ENCODE measurements around the gene GJD3.

The GJD3 gene

GRCh38 chr17:40366861-40367518 lies 2.5 kb upstream of the GJD3 start:
- DNase-seq, result no peak

DNA sequence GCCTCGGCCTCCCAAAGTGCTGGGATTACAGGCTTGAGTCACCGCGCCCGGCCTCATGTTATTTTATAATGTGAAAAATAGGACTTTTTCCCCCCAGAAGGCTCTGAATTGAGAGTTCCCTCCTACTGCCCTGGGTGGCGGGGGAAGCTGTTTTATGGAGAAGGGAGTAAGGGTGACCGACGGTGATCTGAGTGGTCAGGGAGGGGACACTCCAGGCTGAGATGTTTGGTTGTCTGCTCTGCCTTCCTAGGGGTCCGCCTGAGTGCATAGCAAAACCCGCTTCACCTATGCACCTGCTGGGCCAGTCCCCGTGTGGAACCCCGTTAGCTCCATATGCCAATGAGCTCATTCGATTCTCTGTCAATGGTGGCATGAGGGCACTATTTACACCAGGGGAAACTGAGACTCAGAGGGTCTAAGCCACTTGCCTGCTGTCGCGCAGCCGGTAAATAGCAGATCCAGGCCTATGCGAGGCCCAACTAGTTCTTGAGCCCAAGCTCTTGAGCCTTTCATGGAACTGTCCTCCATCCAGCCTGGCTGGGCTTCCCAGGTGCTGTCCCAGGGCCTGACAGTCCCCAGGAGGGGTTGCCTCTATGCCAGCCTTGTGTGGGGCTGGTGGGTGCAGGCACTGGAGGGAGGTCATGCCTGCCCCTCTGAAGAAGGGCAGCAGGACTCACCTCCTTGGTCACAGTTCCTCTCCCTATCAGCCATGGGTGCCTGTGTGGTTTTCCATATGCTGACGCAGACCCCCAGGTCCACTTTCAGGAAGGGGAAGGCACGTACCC lies 1.7 kb upstream of the GJD3 start:
- DNase-seq, result no peak

- DNase-seq, result no peak
Measured at GRCh38 chr17:40364906-40365305, 369 bp upstream of the GJD3 start.

DNA sequence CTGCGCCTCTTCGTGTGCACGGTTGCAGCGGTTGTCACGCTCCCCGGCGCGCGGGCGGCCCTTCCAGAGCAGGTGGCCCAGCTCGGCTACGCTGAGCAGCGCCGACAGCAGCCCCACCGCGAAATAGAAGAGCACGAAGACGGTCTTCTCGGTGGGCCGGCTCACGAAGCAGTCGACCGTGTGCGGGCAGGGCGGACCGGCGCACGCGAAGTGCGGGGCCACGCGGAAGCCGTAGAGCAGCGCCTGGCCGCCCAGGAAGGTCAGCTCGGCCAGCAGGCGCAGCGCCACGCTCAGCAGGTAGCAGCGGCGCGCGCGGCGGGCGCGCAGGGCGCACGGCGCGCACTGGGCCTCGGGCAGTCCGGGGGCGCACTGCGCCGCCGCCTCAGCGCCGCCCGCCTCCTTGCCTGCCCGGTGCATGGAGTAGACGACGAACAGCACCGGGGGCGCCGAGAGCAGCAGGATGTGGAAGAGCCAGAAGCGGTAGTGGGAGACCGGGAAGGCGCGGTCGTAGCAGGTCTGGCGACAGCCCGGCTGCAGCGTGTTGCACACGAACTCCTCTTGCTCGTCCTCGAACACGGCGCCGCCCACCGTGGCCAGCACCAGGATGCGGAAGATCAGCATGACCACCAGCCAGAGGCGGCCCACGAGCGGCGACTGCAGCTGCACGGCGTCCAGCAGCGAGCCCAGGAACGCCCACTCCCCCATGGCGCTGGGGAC lies 1.3 kb downstream of the GJD3 start:
- DNase-seq, result no peak

- peak; percentile 32 for DNase-seq
Measured at GRCh38 chr17:40362696-40363110, 1.8 kb downstream of the GJD3 start.

- no peak for DNase-seq
Measured at GRCh38 chr17:40361925-40362695, 2.4 kb downstream of the GJD3 start.

DNA sequence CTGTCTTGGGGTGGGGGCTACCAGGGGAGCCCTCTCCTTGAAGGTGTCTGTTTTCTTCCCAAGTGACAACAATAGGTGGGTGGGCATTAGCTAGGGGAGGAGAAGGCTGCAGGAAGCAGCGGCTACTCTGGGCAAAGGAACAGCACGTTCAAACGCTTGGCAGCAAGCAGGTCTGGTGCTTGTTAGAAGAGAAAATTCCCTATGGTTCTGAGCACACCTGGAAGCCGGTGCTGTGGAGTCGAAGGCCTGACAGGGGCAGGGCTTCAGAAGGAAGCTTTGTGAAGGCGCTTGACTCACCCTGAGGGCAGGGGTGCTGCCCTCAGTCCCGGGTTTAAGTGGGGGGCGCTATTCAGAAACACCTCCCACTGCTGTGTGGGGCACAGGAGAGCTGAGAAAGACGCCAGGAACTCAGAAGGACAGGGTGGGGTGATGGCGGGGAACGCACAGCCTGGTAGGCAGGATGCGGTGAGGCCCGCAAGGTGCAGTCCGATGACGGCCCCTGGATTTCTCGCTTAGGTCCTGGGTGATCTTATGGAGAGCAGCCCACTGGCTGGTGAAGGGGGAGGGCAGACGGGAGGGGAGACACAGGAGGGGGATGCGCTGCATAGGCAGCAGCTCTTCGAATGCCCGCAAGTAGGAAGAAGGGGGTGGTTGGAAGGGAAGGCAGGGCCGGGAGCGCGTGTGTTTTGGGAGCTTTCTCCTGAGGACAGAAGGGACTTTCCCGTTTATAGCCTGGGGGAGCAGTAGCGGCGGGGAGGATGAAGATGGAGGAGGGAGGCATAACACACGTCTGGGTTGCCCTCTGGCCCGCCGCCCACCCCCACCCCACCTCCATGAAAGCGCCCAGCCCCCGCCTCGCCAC lies 3.2 kb downstream of the GJD3 start:
- no peak for DNase-seq

DNA sequence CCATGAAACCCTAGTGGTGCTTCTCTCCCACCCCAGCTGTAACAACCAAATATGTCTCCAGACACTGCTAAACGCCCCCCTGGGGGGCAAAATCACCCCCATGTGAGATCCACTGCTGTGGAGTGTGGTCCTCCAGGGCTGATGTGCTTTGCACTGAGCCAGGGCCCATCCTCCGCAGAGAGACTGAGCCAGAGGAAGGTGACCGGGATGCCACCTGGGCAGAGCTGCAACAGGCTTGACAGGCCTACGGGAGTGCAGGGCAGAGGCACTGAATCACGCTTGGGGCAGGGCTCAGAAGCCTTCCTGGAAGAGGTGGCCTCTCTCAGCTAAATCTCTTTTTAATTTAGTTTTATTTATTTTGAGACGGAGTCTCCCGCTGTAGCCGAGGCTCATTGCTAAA lies 4.4 kb downstream of the GJD3 start:
- no peak for DNase-seq

GRCh38 chr17:40358323-40359038 lies 6.1 kb downstream of the GJD3 start:
- peak; percentile 76 for DNase-seq

DNA sequence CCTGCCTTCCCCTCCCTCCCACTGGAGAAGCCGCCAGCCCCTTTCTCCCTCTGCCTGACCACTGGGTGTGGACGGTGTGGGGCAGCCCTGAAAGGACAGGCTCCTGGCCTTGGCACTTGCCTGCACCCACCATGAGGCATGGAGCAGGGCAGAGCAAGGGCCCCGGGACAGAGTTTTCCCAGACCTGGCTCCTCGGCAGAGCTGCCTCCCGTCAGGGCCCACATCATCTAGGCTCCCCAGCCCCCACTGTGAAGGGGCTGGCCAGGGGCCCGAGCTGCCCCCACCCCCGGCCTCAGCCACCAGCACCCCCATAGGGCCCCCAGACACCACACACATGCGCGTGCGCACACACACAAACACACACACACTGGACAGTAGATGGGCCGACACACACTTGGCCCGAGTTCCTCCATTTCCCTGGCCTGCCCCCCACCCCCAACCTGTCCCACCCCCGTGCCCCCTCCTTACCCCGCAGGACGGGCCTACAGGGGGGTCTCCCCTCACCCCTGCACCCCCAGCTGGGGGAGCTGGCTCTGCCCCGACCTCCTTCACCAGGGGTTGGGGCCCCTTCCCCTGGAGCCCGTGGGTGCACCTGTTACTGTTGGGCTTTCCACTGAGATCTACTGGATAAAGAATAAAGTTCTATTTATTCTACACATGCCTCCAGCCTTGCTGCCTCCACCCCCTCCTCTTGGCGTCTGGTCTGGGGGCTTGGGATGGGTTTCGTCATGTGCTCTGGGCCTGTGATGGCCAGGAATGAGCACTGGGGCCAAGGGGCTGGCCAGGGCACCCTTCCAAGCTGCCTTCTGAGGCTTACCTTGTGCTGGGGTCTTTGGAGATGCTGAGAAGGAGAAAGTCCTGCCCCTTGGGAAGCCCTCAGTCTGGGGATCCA lies 7.3 kb downstream of the GJD3 start:
- DNase-seq, result no peak

DNA sequence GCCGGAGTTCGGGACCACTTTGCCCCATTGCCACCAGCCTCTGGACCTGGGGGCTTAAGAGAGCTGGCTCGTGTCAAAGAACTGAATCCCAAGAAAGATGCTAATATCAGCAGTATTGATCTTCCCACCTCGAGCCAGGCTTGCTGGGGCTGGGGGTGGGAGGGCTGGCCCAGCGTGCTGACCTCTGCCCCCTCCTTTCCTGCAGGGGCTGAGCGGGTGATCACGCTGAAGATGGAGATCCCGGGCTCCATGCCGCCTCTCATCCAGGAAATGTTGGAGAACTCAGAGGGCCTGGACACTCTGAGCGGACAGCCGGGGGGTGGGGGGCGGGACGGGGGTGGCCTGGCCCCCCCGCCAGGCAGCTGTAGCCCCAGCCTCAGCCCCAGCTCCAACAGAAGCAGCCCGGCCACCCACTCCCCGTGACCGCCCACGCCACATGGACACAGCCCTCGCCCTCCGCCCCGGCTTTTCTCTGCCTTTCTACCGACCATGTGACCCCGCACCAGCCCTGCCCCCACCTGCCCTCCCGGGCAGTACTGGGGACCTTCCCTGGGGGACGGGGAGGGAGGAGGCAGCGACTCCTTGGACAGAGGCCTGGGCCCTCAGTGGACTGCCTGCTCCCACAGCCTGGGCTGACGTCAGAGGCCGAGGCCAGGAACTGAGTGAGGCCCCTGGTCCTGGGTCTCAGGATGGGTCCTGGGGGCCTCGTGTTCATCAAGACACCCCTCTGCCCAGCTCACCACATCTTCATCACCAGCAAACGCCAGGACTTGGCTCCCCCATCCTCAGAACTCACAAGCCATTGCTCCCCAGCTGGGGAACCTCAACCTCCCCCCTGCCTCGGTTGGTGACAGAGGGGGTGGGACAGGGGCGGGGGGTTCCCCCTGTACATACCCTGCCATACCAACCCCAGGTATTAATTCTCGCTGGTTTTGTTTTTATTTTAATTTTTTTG lies 8.5 kb downstream of the GJD3 start:
- DNase-seq, result no peak

DNA sequence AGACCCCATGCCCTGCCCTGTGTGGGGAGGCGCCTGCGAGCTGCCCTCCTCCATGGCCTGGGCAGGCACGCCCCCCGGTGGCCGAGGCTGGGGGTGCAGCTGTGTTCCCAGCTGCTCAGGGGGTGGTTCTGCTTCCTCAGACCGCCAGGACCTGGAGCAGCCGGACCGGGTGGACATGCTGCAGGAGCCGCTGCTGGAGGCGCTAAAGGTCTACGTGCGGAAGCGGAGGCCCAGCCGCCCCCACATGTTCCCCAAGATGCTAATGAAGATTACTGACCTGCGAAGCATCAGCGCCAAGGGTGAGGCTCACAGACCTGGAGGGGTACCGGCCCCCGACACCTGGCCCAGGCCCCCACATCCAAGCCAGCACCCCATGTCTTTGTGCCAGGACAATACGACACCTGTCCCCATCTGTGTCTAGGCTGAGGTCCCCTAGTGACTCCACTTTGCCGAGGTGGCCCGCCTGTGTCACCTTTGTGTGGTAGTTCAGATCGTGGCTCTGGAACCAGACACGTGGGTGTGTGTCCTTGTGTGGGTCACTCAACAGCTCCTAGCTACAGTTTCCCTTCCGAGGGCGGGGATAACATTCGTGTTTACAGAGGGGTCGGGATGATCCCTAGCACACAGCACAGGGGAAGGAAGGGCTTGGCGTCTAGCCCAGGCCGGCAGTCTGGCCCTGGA lies 9.3 kb downstream of the GJD3 start:
- DNase-seq, result peak; percentile 26

DNA sequence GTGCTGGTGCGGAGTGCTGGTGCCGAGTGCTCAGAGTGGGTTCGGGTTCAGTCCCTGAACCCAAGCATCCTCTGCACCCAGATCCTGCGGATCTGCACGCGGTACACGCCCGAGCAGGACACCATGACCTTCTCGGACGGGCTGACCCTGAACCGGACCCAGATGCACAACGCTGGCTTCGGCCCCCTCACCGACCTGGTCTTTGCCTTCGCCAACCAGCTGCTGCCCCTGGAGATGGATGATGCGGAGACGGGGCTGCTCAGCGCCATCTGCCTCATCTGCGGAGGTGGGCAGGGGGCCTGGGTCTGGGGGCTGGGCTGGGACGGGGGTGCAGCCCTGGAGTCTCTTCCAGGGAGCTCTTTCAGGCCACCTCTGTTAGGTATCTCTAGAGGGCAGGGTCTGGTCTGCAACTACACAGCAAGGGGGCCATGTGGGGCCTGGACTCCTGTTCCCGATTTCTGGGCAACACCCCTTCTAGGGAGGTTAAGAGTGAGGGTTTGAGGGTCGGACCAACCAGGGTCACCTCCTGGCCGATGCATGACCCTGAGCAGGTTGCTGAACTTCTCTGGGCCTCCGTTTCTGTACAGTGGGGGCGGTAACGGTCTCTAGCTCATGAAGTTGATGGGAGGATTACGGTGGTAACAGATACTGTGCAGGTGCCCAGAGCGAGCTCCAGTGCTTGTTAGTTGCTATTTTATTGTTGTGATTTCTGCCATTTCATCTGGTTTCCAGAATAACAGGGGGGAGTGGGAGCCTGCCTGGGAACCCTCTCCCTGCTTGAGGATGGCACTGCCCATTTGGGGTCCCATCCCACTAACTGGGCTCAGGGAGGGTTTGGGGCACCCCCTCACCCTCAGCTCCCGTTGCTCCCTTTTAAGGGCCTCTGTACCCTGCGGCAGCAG lies 10.1 kb downstream of the GJD3 start:
- no peak for DNase-seq

GRCh38 chr17:40352779-40353394 lies 11.7 kb downstream of the GJD3 start:
- DNase-seq, result no peak

DNA sequence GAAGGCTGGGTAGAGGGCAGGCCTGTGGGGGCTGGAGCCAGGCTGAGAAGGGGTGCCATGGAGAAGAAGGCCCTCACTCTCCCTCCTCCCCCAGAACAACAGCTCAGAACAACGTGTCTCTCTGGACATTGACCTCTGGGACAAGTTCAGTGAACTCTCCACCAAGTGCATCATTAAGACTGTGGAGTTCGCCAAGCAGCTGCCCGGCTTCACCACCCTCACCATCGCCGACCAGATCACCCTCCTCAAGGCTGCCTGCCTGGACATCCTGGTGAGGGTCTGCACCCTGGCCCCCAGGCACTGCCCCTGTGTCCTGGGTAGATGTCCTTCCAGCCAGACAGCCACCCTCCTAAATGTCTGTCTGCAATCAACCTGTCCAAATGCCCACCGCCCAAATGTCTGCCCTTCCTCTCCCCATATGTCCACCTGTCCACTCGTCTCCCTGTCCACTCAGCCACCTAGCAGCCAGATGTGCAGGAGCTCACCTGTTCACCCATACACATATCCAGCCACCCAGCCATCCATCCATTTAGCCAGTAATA lies 12.2 kb downstream of the GJD3 start:
- no peak for DNase-seq

DNA sequence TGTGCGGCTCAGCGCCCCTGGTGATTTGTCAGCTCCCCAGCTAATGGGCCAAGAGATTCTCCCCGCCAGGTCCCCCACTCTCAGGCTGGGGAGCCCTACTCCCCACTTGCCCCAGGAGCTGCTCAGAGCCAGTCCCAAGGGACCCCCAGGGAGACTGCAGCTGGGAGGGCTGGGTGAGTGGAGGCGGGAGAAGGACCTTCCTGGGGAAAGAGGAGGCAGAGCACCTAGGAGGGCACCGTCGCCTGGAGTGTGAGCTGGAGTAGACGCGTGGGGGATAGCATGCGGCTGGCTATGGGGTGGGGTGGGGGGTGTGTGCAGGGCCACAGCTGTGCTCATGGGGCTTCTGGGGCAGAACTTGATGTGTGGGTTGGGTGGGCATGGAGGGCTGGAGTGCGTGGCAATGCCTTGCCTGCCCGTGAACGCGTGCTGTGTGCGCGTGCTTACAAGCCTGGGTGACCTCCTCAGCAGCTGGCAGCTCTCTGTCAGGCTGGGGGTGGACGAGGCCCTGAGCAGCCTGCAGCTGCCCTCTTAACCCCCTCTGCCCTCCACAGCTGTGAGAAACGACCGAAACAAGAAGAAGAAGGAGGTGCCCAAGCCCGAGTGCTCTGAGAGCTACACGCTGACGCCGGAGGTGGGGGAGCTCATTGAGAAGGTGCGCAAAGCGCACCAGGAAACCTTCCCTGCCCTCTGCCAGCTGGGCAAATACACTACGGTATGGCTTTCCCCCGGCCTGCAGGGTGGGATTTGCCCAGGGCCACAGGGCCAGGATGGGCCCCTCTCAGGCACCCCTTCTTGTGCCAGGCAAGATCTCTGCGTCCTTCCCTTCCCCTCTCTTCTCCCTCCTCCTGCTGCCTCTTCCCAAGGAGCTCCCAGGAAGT lies 12.9 kb downstream of the GJD3 start:
- no peak for DNase-seq

Data from HCEC 1CT (cell line).